ENCODE data around the gene VAV1.

Gene VAV1

GRCh38 chr19:6772028-6772865, at the start of gene VAV1:
Gene VAV1 (plus strand): TSS chr19:6772708. CDS start chr19:6772808, 100 bp downstream.
- H3K27ac ChIP-seq (ENCODE audit: low read length): no peak within 1 kb of the TSS
- peak within 1 kb of the TSS in 1 of 2 donors; percentile 44 for H3K4me3 ChIP-seq (ENCODE audit: low read length in 2 of 2)
- peaks cover 0 to 3% of the 10 kb centered on the region in 2 donors for H3K9me3 ChIP-seq (ENCODE audit: control insufficient read depth in 2 of 2, low read length in 2 of 2)
- peaks cover 11 to 13% of the 10 kb centered on the region in 2 donors for H3K27me3 ChIP-seq (ENCODE audit: control insufficient read depth in 1 of 2, insufficient read depth in 2 of 2, low read length in 2 of 2)
- H3K9ac ChIP-seq (ENCODE audit: low read length in 2 of 2): no peak within 1 kb of the TSS
- H3K36me3 ChIP-seq (ENCODE audit: control insufficient read depth in 2 of 2, insufficient read depth in 2 of 2, low read length in 2 of 2): no peaks in the 10 kb centered on the region
- H3K4me1 ChIP-seq (ENCODE audit: control insufficient read depth, insufficient read depth, low read length): peaks cover 11% of the 10 kb centered on the region

DNA sequence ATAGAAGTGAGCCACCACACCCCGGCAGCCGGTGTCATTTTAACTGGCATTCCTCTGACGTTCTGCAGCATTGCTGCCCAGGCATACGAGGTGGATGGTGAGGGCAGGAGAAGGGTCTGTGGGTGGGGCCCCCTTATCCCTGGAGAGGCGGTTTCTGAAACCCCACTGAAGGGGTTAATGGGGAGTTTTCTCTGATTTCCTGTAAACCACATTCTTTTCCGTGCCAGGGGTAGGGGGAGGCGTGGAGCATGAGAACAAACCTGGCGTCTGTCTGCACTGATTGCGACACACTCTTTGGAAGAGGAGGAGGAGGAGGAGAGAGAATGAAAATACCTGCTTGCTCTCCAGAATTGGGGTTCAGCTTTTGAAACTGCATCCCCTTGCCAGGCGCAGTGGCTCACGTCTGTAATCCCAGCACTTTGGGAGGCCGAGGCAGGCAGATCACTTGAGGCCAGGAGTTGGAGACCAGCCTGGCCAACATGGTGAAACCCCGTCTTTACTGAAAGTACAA, 49.3 kb upstream of the VAV1 start:
- Histone ChIP-seq H3K4me1 (ENCODE audit: control insufficient read depth, insufficient read depth, low read length) (peaks cover 7% of the 10 kb centered on the region), H3K9me3 (ENCODE audit: control insufficient read depth in 2 of 2, low read length in 2 of 2) (no peaks in the 10 kb centered on the region), H3K27ac (ENCODE audit: low read length) (no peak overlapping the region), H3K27me3 (ENCODE audit: control insufficient read depth in 1 of 2, insufficient read depth in 2 of 2, low read length in 2 of 2) (peaks cover 2 to 4% of the 10 kb centered on the region in 2 donors), H3K36me3 (ENCODE audit: control insufficient read depth in 2 of 2, insufficient read depth in 2 of 2, low read length in 2 of 2) (no peaks in the 10 kb centered on the region), H3K4me3 (ENCODE audit: low read length in 2 of 2) (no peak overlapping the region), H3K9ac (ENCODE audit: low read length in 2 of 2) (no peak overlapping the region)

- H3K9me3 ChIP-seq (ENCODE audit: control insufficient read depth in 2 of 2, low read length in 2 of 2): no peaks in the 10 kb centered on the region
- H3K36me3 ChIP-seq (ENCODE audit: control insufficient read depth in 2 of 2, insufficient read depth in 2 of 2, low read length in 2 of 2): no peaks in the 10 kb centered on the region
- H3K4me3 ChIP-seq (ENCODE audit: low read length in 2 of 2): no peak overlapping the region
- H3K9ac ChIP-seq (ENCODE audit: low read length in 2 of 2): no peak overlapping the region
- H3K27ac ChIP-seq (ENCODE audit: low read length): no peak overlapping the region
- peaks cover 7% of the 10 kb centered on the region for H3K4me1 ChIP-seq (ENCODE audit: control insufficient read depth, insufficient read depth, low read length)
- peaks cover 2 to 4% of the 10 kb centered on the region in 2 donors for H3K27me3 ChIP-seq (ENCODE audit: control insufficient read depth in 1 of 2, insufficient read depth in 2 of 2, low read length in 2 of 2)
Measured at GRCh38 chr19:6723738-6724137, 48.8 kb upstream of the VAV1 start.

GRCh38 chr19:6724631-6725492, 47.6 kb upstream of the VAV1 start:
- Histone ChIP-seq H3K9me3 (ENCODE audit: control insufficient read depth in 2 of 2, low read length in 2 of 2) (no peaks in the 10 kb centered on the region), H3K27me3 (ENCODE audit: control insufficient read depth in 1 of 2, insufficient read depth in 2 of 2, low read length in 2 of 2) (peaks cover 2 to 4% of the 10 kb centered on the region in 2 donors), H3K4me3 (ENCODE audit: low read length in 2 of 2) (no peak overlapping the region), H3K36me3 (ENCODE audit: control insufficient read depth in 2 of 2, insufficient read depth in 2 of 2, low read length in 2 of 2) (no peaks in the 10 kb centered on the region), H3K4me1 (ENCODE audit: control insufficient read depth, insufficient read depth, low read length) (peaks cover 7% of the 10 kb centered on the region), H3K9ac (ENCODE audit: low read length in 2 of 2) (no peak overlapping the region), H3K27ac (ENCODE audit: low read length) (no peak overlapping the region)

DNA sequence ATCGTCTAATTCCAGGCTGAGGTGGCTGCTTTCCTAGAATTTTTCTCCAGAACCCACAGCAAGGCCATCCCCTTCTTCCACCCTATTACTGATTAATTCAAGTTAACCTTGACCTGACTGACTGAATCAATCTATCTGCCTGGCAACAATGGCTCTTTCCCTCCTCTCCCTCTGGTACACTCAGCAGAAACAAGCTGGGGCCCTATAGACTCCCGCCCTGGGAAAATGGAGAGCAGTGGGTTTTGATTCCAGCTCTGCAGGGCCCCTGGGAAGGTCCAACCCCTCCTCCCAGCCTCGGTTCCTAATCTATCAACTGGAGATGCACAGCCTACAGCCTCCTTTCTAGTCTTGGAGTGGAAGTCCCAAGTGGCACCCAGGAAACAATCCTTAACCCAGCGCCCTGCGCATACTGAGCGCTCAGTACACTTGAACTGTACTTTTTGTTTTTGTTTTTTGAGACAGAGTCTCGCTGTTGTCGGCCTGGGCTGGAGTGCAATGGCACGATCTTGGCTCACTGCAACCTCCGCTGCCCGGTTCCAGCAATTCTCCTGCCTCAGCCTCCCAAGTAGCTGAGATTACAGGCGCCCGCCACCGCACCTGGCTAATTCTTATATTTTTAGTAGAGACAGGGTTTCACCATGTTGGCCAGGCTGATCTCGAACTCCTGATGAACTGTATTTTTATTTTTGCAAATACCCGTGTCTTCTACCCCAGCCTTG, 46.8 kb upstream of the VAV1 start:
- Histone ChIP-seq H3K27ac (ENCODE audit: low read length) (no peak overlapping the region), H3K9me3 (ENCODE audit: control insufficient read depth in 2 of 2, low read length in 2 of 2) (no peaks in the 10 kb centered on the region), H3K27me3 (ENCODE audit: control insufficient read depth in 1 of 2, insufficient read depth in 2 of 2, low read length in 2 of 2) (peaks cover 2 to 4% of the 10 kb centered on the region in 2 donors), H3K4me1 (ENCODE audit: control insufficient read depth, insufficient read depth, low read length) (peaks cover 7% of the 10 kb centered on the region), H3K9ac (ENCODE audit: low read length in 2 of 2) (no peak overlapping the region), H3K4me3 (ENCODE audit: low read length in 2 of 2) (no peak overlapping the region), H3K36me3 (ENCODE audit: control insufficient read depth in 2 of 2, insufficient read depth in 2 of 2, low read length in 2 of 2) (no peaks in the 10 kb centered on the region)

- Histone ChIP-seq H3K9ac (ENCODE audit: low read length in 2 of 2) (no peak overlapping the region), H3K9me3 (ENCODE audit: control insufficient read depth in 2 of 2, low read length in 2 of 2) (no peaks in the 10 kb centered on the region), H3K27me3 (ENCODE audit: control insufficient read depth in 1 of 2, insufficient read depth in 2 of 2, low read length in 2 of 2) (peaks cover 0 to 4% of the 10 kb centered on the region in 2 donors), H3K27ac (ENCODE audit: low read length) (no peak overlapping the region), H3K36me3 (ENCODE audit: control insufficient read depth in 2 of 2, insufficient read depth in 2 of 2, low read length in 2 of 2) (peaks cover 11 to 14% of the 10 kb centered on the region in 2 donors), H3K4me1 (ENCODE audit: control insufficient read depth, insufficient read depth, low read length) (peaks cover 7% of the 10 kb centered on the region), H3K4me3 (ENCODE audit: low read length in 2 of 2) (no peak overlapping the region)
Measured at GRCh38 chr19:6728346-6728745, 44.2 kb upstream of the VAV1 start.

DNA sequence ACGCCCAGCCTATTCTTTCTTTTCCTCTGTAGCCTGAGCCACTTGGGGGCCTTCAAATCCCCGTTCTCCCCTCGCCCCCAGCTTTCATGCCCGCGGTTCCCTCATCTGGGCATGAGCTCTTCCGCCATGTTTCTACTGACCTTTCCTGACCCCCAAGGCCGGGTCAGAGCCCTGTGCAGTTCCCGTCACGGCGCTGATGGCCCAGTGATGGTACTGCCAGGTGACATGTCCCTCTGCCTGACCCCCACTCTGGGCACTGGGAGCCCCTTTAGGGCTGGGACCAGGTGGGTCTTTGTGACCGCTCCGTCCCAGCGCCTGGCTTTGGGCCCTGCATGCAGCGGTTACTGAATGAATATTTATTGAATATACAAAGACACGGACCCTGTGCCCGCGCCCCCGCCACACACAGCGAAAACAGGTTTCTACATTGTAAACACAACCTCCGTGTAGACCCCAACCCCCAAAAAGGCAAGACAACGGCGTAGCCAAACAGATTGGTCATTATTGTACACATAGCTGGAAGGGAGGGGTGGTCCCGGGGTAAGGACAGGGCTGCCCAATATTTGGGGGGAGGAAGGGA, 42.8 kb upstream of the VAV1 start:
- H3K27me3 ChIP-seq (ENCODE audit: control insufficient read depth in 1 of 2, insufficient read depth in 2 of 2, low read length in 2 of 2): peaks cover 0 to 4% of the 10 kb centered on the region in 2 donors
- H3K4me1 ChIP-seq (ENCODE audit: control insufficient read depth, insufficient read depth, low read length): peaks cover 3% of the 10 kb centered on the region
- no peak overlapping the region for H3K4me3 ChIP-seq (ENCODE audit: low read length in 2 of 2)
- no peak overlapping the region for H3K27ac ChIP-seq (ENCODE audit: low read length)
- H3K9me3 ChIP-seq (ENCODE audit: control insufficient read depth in 2 of 2, low read length in 2 of 2): no peaks in the 10 kb centered on the region
- H3K36me3 ChIP-seq (ENCODE audit: control insufficient read depth in 2 of 2, insufficient read depth in 2 of 2, low read length in 2 of 2): peaks cover 11 to 14% of the 10 kb centered on the region in 2 donors
- no peak overlapping the region for H3K9ac ChIP-seq (ENCODE audit: low read length in 2 of 2)

DNA sequence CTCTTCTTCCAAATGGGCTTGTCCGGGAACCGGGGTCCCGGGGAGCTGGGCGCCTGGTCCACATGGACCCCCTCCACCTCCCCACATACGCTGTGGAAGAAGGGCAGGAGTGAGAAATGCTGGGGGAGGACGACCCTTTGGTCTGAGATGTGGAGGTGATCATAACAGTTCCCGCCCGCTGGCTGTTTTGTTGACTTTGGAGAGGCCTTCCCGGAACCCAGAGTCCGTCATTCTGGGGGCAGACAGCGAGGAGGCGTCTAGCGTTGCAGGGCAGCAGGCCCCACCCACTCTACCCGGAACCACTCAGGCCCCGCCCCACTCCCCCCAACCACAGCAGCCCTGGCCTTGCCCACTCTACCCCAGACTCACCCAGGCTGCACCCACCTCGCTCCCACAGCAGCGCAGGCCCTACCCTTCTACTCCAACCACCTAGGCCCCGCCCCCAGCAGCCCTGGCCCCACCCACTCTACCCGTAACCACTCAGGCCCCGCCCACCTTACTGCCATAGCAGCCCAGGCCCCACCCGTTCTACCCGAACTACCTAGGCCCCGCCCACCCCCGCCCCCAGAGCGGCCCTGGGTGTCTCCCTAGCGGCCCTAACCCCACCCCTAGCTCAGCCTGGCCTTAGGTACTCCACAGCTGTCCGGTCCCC, 42.2 kb upstream of the VAV1 start:
- Histone ChIP-seq H3K4me3 (ENCODE audit: low read length in 2 of 2) (no peak overlapping the region), H3K27ac (ENCODE audit: low read length) (no peak overlapping the region), H3K27me3 (ENCODE audit: control insufficient read depth in 1 of 2, insufficient read depth in 2 of 2, low read length in 2 of 2) (peaks cover 0 to 4% of the 10 kb centered on the region in 2 donors), H3K9ac (ENCODE audit: low read length in 2 of 2) (no peak overlapping the region), H3K9me3 (ENCODE audit: control insufficient read depth in 2 of 2, low read length in 2 of 2) (no peaks in the 10 kb centered on the region), H3K36me3 (ENCODE audit: control insufficient read depth in 2 of 2, insufficient read depth in 2 of 2, low read length in 2 of 2) (peaks cover 11 to 14% of the 10 kb centered on the region in 2 donors), H3K4me1 (ENCODE audit: control insufficient read depth, insufficient read depth, low read length) (peaks cover under 1% of the 10 kb centered on the region)

DNA sequence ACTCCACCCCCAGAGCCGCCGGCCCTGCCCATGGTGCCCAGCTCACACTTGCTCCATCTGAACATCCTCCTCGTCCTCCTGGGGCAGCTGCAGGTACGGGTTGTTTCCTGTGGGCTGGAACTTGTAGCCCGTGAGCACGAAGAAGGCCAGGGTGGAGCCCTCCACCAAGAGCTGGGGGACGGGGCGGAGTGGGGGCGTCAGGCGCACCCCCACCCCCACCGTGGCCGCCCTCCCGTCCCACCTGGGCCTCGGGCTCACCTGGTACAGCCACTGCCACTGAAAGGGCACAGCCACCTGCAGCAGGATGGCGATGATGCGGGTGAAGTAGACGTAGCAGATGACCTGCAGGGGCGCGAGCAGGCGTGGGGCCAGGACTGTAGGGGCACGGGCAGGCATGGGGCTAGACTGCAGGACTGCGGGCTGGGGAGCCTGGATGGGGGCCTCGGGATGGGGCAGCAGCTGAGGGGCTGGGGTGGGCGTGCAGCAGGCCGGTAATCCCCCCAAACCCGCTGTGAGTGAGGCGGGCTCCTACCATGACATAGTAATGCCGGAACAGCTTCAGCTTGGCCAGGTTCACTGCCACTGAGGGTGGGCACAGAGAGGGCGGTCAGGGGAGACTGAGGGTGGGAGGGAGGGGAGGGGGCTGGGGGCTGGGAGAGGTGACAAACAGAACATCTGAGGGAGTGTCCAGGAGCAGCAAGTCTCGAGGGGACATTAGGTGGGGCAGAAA, 41.4 kb upstream of the VAV1 start:
- Histone ChIP-seq H3K9ac (ENCODE audit: low read length in 2 of 2) (no peak overlapping the region), H3K27ac (ENCODE audit: low read length) (no peak overlapping the region), H3K4me1 (ENCODE audit: control insufficient read depth, insufficient read depth, low read length) (peaks cover 8% of the 10 kb centered on the region), H3K36me3 (ENCODE audit: control insufficient read depth in 2 of 2, insufficient read depth in 2 of 2, low read length in 2 of 2) (peaks cover 11 to 14% of the 10 kb centered on the region in 2 donors), H3K27me3 (ENCODE audit: control insufficient read depth in 1 of 2, insufficient read depth in 2 of 2, low read length in 2 of 2) (peaks cover 0 to 4% of the 10 kb centered on the region in 2 donors), H3K4me3 (ENCODE audit: low read length in 2 of 2) (no peak overlapping the region), H3K9me3 (ENCODE audit: control insufficient read depth in 2 of 2, low read length in 2 of 2) (no peaks in the 10 kb centered on the region)
